ENCODE results near the gene ZCCHC2. TPM values are rescaled to one million over a fixed set of nuclear protein-coding genes. Genes with fewer than 3 reads are reported as not detected.

Gene ZCCHC2
- total and polyA plus RNA-seq, 2 of the 4 experiments (the other 2 are of a cell fraction) = 3.2 to 3.6 TPM

DNA sequence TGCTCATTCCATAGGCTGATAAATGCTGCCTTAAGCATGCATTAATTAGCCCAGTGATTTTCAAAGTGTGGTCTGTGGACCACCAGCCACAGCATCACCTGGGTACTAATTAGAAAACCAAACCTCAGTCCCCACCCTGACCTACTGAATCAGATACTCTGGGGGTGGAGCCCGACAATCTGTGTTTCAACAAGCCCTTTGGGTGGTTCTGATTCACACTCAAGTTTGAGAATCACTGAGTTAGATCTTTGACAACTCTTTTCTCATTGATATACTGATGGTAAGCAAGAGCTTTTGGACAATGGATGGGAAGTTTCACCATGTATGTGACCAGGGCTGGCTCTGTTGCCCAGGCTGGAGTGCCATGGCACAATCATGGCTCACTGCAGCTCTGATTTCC lies 95.9 kb downstream of the ZCCHC2 start:
- Histone ChIP-seq H3K4me2 (ENCODE audit: low read depth, low read length) (no peak overlapping the region), H3K36me3 (ENCODE audit: control insufficient read depth, insufficient read depth, low read length) (no peaks in the 10 kb centered on the region), H2BK5ac (ENCODE audit: low read depth, low read length, poor library complexity, severe bottlenecking) (no peak overlapping the region), H2BK15ac (ENCODE audit: low read depth, low read length) (no peak overlapping the region), H3K23ac (ENCODE audit: low read depth, low read length) (no peak overlapping the region), H3K9ac (ENCODE audit: low read depth, low read length) (no peak overlapping the region), H3K9me3 (ENCODE audit: control insufficient read depth, insufficient read depth, low read length) (no peaks in the 10 kb centered on the region), H3K79me1 (ENCODE audit: low read depth in 1 of 2, low read length in 2 of 2) (no peaks in the 10 kb centered on the region), H2AFZ (replicated peaks; ENCODE audit: low read length, poor library complexity) (no peak overlapping the region), H3K4ac (ENCODE audit: low read depth, low read length) (no peak overlapping the region), H4K91ac (ENCODE audit: insufficient read depth, low read depth, low read length) (no peak overlapping the region), H2AK9ac (replicated peaks; ENCODE audit: low read depth, low read length, poor library complexity) (no peak overlapping the region), H3K4me3 (ENCODE audit: insufficient read depth, low read depth, low read length) (no peak overlapping the region), H3K4me1 (ENCODE audit: control insufficient read depth, insufficient read depth, low read length) (no peaks in the 10 kb centered on the region), H3K27ac (ENCODE audit: insufficient read depth, low read length) (no peak overlapping the region), H4K5ac (ENCODE audit: low read depth, low read length) (no peak overlapping the region), H2BK120ac (ENCODE audit: low read depth, low read length) (no peak overlapping the region), H3K18ac (ENCODE audit: low read depth, low read length) (no peak overlapping the region), H3K56ac (ENCODE audit: extremely low read depth, insufficient read depth, low read length) (no peak overlapping the region), H4K20me1 (ENCODE audit: insufficient read depth, low read length) (no peaks in the 10 kb centered on the region), H2AK5ac (ENCODE audit: low read depth, low read length) (no peak overlapping the region), H3K9me1 (ENCODE audit: insufficient read depth, low read length) (no peaks in the 10 kb centered on the region), H2BK20ac (ENCODE audit: low read depth, low read length) (no peak overlapping the region), H4K8ac (ENCODE audit: low read depth in 2 of 2, low read length in 2 of 2) (no peak overlapping the region), H3K14ac (replicated peaks; ENCODE audit: low read depth, low read length) (no peak overlapping the region), H3K27me3 (ENCODE audit: control insufficient read depth, insufficient read depth, low read length) (peaks cover 10% of the 10 kb centered on the region)
- no CpG with 5 or more reads among the region's 1 CpG for WGBS, 2 experiments (ENCODE audit: extremely low coverage in 2 of 2, insufficient read length in 1 of 2)
- intact Hi-C loops (cut with micrococcal nuclease) = no loop called here
- BruUV-seq (replicated peaks) = no TSS peak
- in situ Hi-C loops (cut with MboI; ENCODE audit: low sequenced_read_pairs) = no loop called here
- dilution Hi-C loops (cut with HindIII; ENCODE audit: low sequenced_read_pairs, unreplicated experiment) = no loop called here
- ATAC-seq (ENCODE audit: low read depth) = no peak
- ChIA-PET CTCF (no interaction called here), POLR2A (ENCODE audit: unreplicated experiment) (no interaction called here)
- TF ChIP-seq MAFK (IDR thresholded peaks at IDR 0.05; ENCODE audit: low read depth, low read length) = no peak
- TF ChIP-seq, protein P1, sequence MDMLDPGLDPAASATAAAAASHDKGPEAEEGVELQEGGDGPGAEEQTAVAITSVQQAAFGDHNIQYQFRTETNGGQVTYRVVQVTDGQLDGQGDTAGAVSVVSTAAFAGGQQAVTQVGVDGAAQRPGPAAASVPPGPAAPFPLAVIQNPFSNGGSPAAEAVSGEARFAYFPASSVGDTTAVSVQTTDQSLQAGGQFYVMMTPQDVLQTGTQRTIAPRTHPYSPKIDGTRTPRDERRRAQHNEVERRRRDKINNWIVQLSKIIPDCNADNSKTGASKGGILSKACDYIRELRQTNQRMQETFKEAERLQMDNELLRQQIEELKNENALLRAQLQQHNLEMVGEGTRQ (IDR thresholded peaks at IDR 0.05; ENCODE audit: low read depth, low read length) = no peak
- no peak for TF ChIP-seq POLR2A (IDR thresholded peaks at IDR 0.05; ENCODE audit: low read depth, low read length)
- TF ChIP-seq CHD1 (IDR thresholded peaks at IDR 0.05; ENCODE audit: low read depth, low read length) = no peak
- no peak for TF ChIP-seq RAD21 (IDR thresholded peaks at IDR 0.05; ENCODE audit: low read length)
- TF ChIP-seq RFX5 (IDR thresholded peaks at IDR 0.05; ENCODE audit: low read depth, low read length) = no peak
- no peak for TF ChIP-seq CEBPB (IDR thresholded peaks at IDR 0.05; ENCODE audit: low read depth, low read length)
- TF ChIP-seq FOS (IDR thresholded peaks at IDR 0.05; ENCODE audit: low read depth, low read length) = no peak
- TF ChIP-seq NFE2L2 (IDR thresholded peaks at IDR 0.05; ENCODE audit: low read depth, low read length) = no peak
- TF ChIP-seq, protein P2, sequence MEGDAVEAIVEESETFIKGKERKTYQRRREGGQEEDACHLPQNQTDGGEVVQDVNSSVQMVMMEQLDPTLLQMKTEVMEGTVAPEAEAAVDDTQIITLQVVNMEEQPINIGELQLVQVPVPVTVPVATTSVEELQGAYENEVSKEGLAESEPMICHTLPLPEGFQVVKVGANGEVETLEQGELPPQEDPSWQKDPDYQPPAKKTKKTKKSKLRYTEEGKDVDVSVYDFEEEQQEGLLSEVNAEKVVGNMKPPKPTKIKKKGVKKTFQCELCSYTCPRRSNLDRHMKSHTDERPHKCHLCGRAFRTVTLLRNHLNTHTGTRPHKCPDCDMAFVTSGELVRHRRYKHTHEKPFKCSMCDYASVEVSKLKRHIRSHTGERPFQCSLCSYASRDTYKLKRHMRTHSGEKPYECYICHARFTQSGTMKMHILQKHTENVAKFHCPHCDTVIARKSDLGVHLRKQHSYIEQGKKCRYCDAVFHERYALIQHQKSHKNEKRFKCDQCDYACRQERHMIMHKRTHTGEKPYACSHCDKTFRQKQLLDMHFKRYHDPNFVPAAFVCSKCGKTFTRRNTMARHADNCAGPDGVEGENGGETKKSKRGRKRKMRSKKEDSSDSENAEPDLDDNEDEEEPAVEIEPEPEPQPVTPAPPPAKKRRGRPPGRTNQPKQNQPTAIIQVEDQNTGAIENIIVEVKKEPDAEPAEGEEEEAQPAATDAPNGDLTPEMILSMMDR (conservative IDR thresholded peaks at IDR 0.05; ENCODE audit: low read depth, low read length) = no peak
- TF ChIP-seq BHLHE40 (IDR thresholded peaks at IDR 0.05; ENCODE audit: low read depth, low read length) = no peak
- TF ChIP-seq RCOR1 (IDR thresholded peaks at IDR 0.05; ENCODE audit: insufficient replicate concordance, low read length) = no peak
- TF ChIP-seq, protein P3, sequence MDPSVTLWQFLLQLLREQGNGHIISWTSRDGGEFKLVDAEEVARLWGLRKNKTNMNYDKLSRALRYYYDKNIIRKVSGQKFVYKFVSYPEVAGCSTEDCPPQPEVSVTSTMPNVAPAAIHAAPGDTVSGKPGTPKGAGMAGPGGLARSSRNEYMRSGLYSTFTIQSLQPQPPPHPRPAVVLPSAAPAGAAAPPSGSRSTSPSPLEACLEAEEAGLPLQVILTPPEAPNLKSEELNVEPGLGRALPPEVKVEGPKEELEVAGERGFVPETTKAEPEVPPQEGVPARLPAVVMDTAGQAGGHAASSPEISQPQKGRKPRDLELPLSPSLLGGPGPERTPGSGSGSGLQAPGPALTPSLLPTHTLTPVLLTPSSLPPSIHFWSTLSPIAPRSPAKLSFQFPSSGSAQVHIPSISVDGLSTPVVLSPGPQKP (IDR thresholded peaks at IDR 0.05; ENCODE audit: borderline replicate concordance, low read depth, low read length) = no peak
- no peak for TF ChIP-seq MXI1 (IDR thresholded peaks at IDR 0.05; ENCODE audit: borderline replicate concordance, low read depth, low read length)
- no peak for TF ChIP-seq SMC3 (IDR thresholded peaks at IDR 0.05; ENCODE audit: low read depth, low read length)
- no peak for TF ChIP-seq MAZ (IDR thresholded peaks at IDR 0.05; ENCODE audit: borderline replicate concordance, low read depth, low read length)
- DNase-seq = no peak

All from IMR-90 (cell line).